ENCODE results near the gene CFH. TPM values are rescaled to one million over a fixed set of nuclear protein-coding genes. Genes with fewer than 3 reads are reported as not detected.

Gene CFH
- total and polyA plus RNA-seq, 2 donors, result 12.6 to 26.0 TPM

DNA sequence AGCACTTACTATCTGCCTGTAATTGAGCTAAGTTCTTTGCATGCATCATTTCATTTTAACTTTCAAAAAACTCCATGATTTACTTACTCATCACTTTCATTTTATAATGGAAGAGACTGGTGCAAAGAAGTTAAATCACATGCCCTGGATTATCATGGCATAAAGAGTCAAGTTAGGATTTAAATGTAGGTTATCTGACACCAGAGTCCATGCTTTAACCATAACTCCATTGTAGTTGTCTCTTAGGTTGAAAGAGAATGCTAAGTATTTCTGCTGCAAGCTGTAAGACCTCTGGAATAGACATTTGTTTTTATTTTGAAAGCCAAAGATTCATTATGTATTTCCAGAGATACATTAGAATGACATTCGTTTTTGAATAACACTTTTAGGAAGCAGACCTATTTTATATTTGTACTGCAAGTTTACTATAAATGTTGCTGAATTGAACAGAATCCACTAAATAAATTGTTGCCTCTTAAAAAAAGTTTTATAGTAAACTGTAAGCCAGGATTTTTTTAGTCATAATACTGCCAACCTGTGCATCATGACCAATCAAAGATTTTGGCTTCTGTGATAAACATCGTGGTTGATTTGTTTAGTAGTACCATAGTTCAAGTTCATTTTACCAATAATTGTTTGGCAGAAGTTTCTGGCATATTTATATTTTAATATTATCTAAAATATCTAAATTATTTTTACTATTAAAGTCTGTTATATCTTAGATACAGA lies 26.1 kb downstream of the CFH start:
- 94% methylated on average over 2 of the region's 2 CpGs for WGBS
- no peaks in the 10 kb centered on the region for H3K9me3 ChIP-seq (ENCODE audit: control insufficient read depth in 2 of 2, insufficient read depth in 1 of 2, low read length in 1 of 2)
- no peak overlapping the region for H3K4me3 ChIP-seq (ENCODE audit: low read length in 2 of 2)
- no peaks in the 10 kb centered on the region for H3K36me3 ChIP-seq (ENCODE audit: control insufficient read depth in 2 of 2, insufficient read depth in 2 of 2, low read length in 1 of 2)
- no peak for DNase-seq (ENCODE audit: low read depth in 6 of 9, low spot score in 9 of 9)
- H3K4me1 ChIP-seq (ENCODE audit: control insufficient read depth in 2 of 2, insufficient read depth in 2 of 2, low read length in 2 of 2), result no peaks in the 10 kb centered on the region
- H3K27ac ChIP-seq (ENCODE audit: low read depth in 1 of 2, low read length in 1 of 2), result no peak overlapping the region
- H3K27me3 ChIP-seq (ENCODE audit: control insufficient read depth in 2 of 2, insufficient read depth in 1 of 2, low read length in 1 of 2), result no peaks in the 10 kb centered on the region

DNA sequence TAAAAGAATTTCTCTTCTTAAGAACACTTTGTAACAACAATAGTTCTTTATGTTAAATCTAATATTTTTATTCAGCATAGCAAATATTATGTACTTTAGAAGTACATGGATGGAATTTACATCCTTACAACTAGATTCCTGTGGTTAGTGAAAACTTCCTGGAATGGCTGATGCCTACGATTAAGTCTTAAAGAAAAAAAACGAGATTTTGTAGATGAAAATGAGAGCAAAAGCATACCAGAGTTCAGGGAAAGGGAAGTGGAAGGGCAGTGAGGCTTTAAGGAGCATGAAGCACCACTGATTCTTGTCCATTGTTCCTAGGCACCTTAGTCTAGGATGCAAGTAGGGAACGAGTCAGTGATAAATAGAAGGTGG lies 26.7 kb downstream of the CFH start:
- no peak for DNase-seq (ENCODE audit: low read depth in 6 of 9, low spot score in 9 of 9)
- no peaks in the 10 kb centered on the region for H3K4me1 ChIP-seq (ENCODE audit: control insufficient read depth in 2 of 2, insufficient read depth in 2 of 2, low read length in 2 of 2)
- WGBS, result 90% methylated on average over 3 of the region's 3 CpGs
- H3K36me3 ChIP-seq (ENCODE audit: control insufficient read depth in 2 of 2, insufficient read depth in 2 of 2, low read length in 1 of 2), result no peaks in the 10 kb centered on the region
- H3K4me3 ChIP-seq (ENCODE audit: low read length in 2 of 2), result no peak overlapping the region
- H3K27ac ChIP-seq (ENCODE audit: low read depth in 1 of 2, low read length in 1 of 2), result no peak overlapping the region
- no peaks in the 10 kb centered on the region for H3K27me3 ChIP-seq (ENCODE audit: control insufficient read depth in 2 of 2, insufficient read depth in 1 of 2, low read length in 1 of 2)
- H3K9me3 ChIP-seq (ENCODE audit: control insufficient read depth in 2 of 2, insufficient read depth in 1 of 2, low read length in 1 of 2), result no peaks in the 10 kb centered on the region

DNA sequence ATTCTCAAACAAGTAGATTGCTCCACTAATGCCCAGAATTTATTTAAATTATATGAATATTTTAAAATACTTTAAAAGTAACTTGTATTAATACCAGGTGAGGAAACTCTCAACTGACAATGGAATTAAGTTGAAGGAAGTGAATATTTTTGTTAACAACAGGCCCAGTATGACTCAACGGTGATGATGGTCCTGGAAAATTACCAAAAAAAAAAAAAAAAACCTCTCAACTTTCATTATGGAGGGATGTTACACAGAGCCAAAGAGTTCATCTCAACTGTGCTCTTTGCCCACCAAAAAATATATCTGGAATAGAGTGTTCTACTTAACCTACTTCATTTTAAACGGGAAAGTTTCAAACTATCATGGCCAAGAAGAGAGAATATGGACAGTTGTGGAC lies 28.3 kb downstream of the CFH start:
- Histone ChIP-seq H3K36me3 (ENCODE audit: control insufficient read depth in 2 of 2, insufficient read depth in 2 of 2, low read length in 1 of 2) (no peaks in the 10 kb centered on the region), H3K4me3 (ENCODE audit: low read length in 2 of 2) (no peak overlapping the region), H3K27ac (ENCODE audit: low read depth in 1 of 2, low read length in 1 of 2) (no peak overlapping the region), H3K9me3 (ENCODE audit: control insufficient read depth in 2 of 2, insufficient read depth in 1 of 2, low read length in 1 of 2) (no peaks in the 10 kb centered on the region), H3K4me1 (ENCODE audit: control insufficient read depth in 2 of 2, insufficient read depth in 2 of 2, low read length in 2 of 2) (no peaks in the 10 kb centered on the region), H3K27me3 (ENCODE audit: control insufficient read depth in 2 of 2, insufficient read depth in 1 of 2, low read length in 1 of 2) (no peaks in the 10 kb centered on the region)
- no peak for DNase-seq (ENCODE audit: low read depth in 6 of 9, low spot score in 9 of 9)
- 94% methylated on average over 2 of the region's 2 CpGs for WGBS

DNA sequence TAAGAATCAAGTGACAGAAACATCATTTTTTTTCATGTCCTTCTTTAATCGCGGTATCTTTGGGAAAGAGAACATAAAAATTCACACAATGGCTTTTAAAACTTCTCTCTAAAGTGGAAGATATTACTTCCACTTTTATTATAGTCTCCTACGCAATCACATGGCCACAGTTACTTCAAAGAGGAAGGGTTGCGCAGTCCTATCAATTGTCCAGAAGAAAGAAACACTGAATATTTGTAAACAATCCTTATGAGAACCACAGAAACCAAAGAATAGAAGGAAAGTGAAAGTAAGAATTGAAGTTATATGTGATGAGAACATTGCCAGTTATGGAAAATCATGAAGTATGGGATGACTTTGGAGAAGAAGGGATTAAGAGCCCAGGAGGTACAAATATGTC lies 32.6 kb downstream of the CFH start:
- H3K4me1 ChIP-seq (ENCODE audit: control insufficient read depth in 2 of 2, insufficient read depth in 2 of 2, low read length in 2 of 2), result no peaks in the 10 kb centered on the region
- no peak overlapping the region for H3K4me3 ChIP-seq (ENCODE audit: low read length in 2 of 2)
- H3K27me3 ChIP-seq (ENCODE audit: control insufficient read depth in 2 of 2, insufficient read depth in 1 of 2, low read length in 1 of 2), result no peaks in the 10 kb centered on the region
- H3K9me3 ChIP-seq (ENCODE audit: control insufficient read depth in 2 of 2, insufficient read depth in 1 of 2, low read length in 1 of 2), result no peaks in the 10 kb centered on the region
- no peak overlapping the region for H3K27ac ChIP-seq (ENCODE audit: low read depth in 1 of 2, low read length in 1 of 2)
- WGBS, result 98% methylated on average over 4 of the region's 4 CpGs
- H3K36me3 ChIP-seq (ENCODE audit: control insufficient read depth in 2 of 2, insufficient read depth in 2 of 2, low read length in 1 of 2), result no peaks in the 10 kb centered on the region
- DNase-seq (ENCODE audit: low read depth in 6 of 9, low spot score in 9 of 9), result no peak

DNA sequence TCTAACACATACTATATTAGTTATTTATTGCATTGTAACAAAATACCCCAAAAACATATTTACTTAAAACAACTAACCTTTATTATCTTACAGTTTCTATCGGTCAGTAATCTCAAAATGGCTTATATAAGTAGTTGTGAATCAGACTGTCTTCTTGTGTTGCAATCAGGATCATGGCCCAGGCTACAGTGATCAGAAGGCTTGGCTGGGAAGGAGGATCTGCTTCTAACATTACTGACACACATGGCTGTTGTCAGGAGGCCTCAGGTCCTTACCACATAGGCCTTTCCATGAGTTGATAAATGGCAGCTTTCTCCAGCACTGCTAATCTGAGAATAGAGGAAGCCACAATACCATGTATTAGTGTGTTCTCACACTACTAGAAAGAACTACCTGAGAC lies 33.7 kb downstream of the CFH start:
- H3K27me3 ChIP-seq (ENCODE audit: control insufficient read depth in 2 of 2, insufficient read depth in 1 of 2, low read length in 1 of 2), result no peaks in the 10 kb centered on the region
- 98% methylated on average over 1 of the region's 1 CpG for WGBS
- H3K36me3 ChIP-seq (ENCODE audit: control insufficient read depth in 2 of 2, insufficient read depth in 2 of 2, low read length in 1 of 2), result no peaks in the 10 kb centered on the region
- H3K4me1 ChIP-seq (ENCODE audit: control insufficient read depth in 2 of 2, insufficient read depth in 2 of 2, low read length in 2 of 2), result no peaks in the 10 kb centered on the region
- no peak overlapping the region for H3K4me3 ChIP-seq (ENCODE audit: low read length in 2 of 2)
- DNase-seq (ENCODE audit: low read depth in 6 of 9, low spot score in 9 of 9), result no peak
- no peaks in the 10 kb centered on the region for H3K9me3 ChIP-seq (ENCODE audit: control insufficient read depth in 2 of 2, insufficient read depth in 1 of 2, low read length in 1 of 2)
- H3K27ac ChIP-seq (ENCODE audit: low read depth in 1 of 2, low read length in 1 of 2), result no peak overlapping the region

DNA sequence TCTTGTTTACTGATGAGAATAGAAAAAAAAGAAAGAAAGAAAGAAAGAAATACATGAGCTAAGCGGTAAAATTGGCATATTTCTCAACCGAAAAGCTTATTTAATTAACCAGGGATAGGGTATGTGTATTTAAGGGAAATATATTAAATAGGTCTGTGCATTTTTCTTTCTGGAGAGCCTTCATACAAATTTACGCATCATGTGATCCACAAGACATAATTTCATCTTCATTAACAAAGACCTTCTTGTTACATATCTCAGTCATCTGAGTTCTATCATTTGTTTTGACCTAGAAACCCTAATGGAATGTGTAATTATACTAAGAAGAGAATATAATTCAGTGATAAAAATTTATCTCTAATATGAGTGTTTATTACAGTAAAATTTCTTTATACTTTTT lies 37.2 kb downstream of the CFH start:
- Histone ChIP-seq H3K27me3 (ENCODE audit: control insufficient read depth in 2 of 2, insufficient read depth in 1 of 2, low read length in 1 of 2) (no peaks in the 10 kb centered on the region), H3K9me3 (ENCODE audit: control insufficient read depth in 2 of 2, insufficient read depth in 1 of 2, low read length in 1 of 2) (no peaks in the 10 kb centered on the region), H3K36me3 (ENCODE audit: control insufficient read depth in 2 of 2, insufficient read depth in 2 of 2, low read length in 1 of 2) (no peaks in the 10 kb centered on the region), H3K27ac (ENCODE audit: low read depth in 1 of 2, low read length in 1 of 2) (no peak overlapping the region), H3K4me1 (ENCODE audit: control insufficient read depth in 2 of 2, insufficient read depth in 2 of 2, low read length in 2 of 2) (no peaks in the 10 kb centered on the region), H3K4me3 (ENCODE audit: low read length in 2 of 2) (no peak overlapping the region)
- no peak for DNase-seq (ENCODE audit: low read depth in 6 of 9, low spot score in 9 of 9)
- 97% methylated on average over 3 of the region's 3 CpGs for WGBS

DNA sequence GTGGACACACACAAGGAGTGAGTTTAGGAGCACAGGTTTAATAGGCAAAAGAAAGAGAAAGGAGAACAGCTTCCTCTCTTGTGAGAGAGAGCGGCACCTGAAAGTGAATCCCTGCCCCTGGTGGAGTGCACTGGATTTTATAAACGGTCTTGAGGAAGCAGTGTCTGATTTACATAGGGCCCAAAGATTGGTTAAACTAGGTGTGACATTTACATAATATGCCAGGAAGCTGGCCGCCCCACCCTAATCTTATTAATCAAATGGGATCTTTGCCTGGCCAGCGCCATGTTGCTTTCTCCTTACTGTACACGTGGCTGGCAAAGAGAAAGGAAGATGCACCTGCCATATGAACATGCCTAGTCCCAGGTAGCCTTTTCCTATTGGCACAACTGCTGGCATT lies 38.7 kb downstream of the CFH start:
- no peaks in the 10 kb centered on the region for H3K27me3 ChIP-seq (ENCODE audit: control insufficient read depth in 2 of 2, insufficient read depth in 1 of 2, low read length in 1 of 2)
- H3K9me3 ChIP-seq (ENCODE audit: control insufficient read depth in 2 of 2, insufficient read depth in 1 of 2, low read length in 1 of 2), result no peaks in the 10 kb centered on the region
- H3K27ac ChIP-seq (ENCODE audit: low read depth in 1 of 2, low read length in 1 of 2), result no peak overlapping the region
- H3K4me3 ChIP-seq (ENCODE audit: low read length in 2 of 2), result no peak overlapping the region
- no peak for DNase-seq (ENCODE audit: low read depth in 6 of 9, low spot score in 9 of 9)
- no peaks in the 10 kb centered on the region for H3K36me3 ChIP-seq (ENCODE audit: control insufficient read depth in 2 of 2, insufficient read depth in 2 of 2, low read length in 1 of 2)
- no peaks in the 10 kb centered on the region for H3K4me1 ChIP-seq (ENCODE audit: control insufficient read depth in 2 of 2, insufficient read depth in 2 of 2, low read length in 2 of 2)
- 95% methylated on average over 5 of the region's 5 CpGs for WGBS

DNA sequence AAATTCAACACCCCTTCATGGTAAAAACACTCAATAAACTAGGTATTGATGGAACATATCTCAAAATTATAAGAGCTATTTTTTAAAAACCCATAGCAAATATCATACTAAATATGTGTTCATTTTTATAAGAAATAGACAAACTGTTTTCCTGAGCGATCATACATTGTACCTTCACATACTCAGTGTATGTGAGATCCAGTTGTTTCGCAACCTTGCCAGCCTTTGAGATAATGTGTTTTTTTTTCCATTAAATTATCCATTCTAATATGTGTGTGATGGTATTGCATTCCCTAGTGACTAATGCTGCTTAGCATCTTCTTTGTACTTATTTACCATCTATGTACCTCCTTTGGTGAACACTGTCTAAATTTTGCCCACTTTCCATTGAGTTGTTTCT lies 47.1 kb downstream of the CFH start:
- Histone ChIP-seq H3K27ac (ENCODE audit: low read depth in 1 of 2, low read length in 1 of 2) (no peak overlapping the region), H3K36me3 (ENCODE audit: control insufficient read depth in 2 of 2, insufficient read depth in 2 of 2, low read length in 1 of 2) (no peaks in the 10 kb centered on the region)

DNA sequence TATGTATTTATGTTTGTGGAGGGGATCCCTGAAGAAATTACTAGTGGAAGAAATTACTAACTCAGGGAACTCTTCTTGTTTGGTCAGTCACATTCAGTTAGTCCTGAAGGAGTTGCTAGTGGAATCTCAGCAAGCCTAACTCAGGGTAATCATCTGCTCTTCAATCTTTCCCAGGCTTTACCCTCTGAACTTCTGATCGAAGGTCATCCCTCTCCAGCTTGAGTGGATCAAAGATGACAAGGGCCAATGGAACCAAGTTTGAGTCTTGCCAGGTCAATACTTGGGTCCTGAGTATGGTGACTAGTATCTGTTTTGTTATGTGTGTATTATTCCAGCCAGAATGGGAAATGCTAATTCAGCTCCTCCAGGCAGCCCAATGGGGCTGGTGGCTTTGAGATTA lies 49.3 kb downstream of the CFH start:
- Histone ChIP-seq H3K36me3 (ENCODE audit: control insufficient read depth in 2 of 2, insufficient read depth in 2 of 2, low read length in 1 of 2) (no peaks in the 10 kb centered on the region), H3K4me3 (ENCODE audit: low read length in 2 of 2) (no peak overlapping the region), H3K27ac (ENCODE audit: low read depth in 1 of 2, low read length in 1 of 2) (no peak overlapping the region), H3K4me1 (ENCODE audit: control insufficient read depth in 2 of 2, insufficient read depth in 2 of 2, low read length in 2 of 2) (no peaks in the 10 kb centered on the region), H3K27me3 (ENCODE audit: control insufficient read depth in 2 of 2, insufficient read depth in 1 of 2, low read length in 1 of 2) (no peaks in the 10 kb centered on the region), H3K9me3 (ENCODE audit: control insufficient read depth in 2 of 2, insufficient read depth in 1 of 2, low read length in 1 of 2) (peaks cover 0 to 4% of the 10 kb centered on the region in 2 donors)
- no peak for DNase-seq (ENCODE audit: low read depth in 6 of 9, low spot score in 9 of 9)
- WGBS, result 98% methylated on average over 1 of the region's 1 CpG

More for the DNA sequence above, 47.1 kb downstream of the CFH start:
- DNase-seq (ENCODE audit: low read depth in 6 of 9, low spot score in 9 of 9), result no peak
- 96% methylated on average over 2 of the region's 2 CpGs for WGBS
- no peaks in the 10 kb centered on the region for H3K4me1 ChIP-seq (ENCODE audit: control insufficient read depth in 2 of 2, insufficient read depth in 2 of 2, low read length in 2 of 2)
- peaks cover 0 to 4% of the 10 kb centered on the region in 2 donors for H3K9me3 ChIP-seq (ENCODE audit: control insufficient read depth in 2 of 2, insufficient read depth in 1 of 2, low read length in 1 of 2)
- no peak overlapping the region for H3K4me3 ChIP-seq (ENCODE audit: low read length in 2 of 2)
- no peaks in the 10 kb centered on the region for H3K27me3 ChIP-seq (ENCODE audit: control insufficient read depth in 2 of 2, insufficient read depth in 1 of 2, low read length in 1 of 2)

Data from thymus (tissue), 11 donors.